Embryonic facial prominence (tissue), 1 donor: Measurements from ENCODE around the gene KSR2.

ENCODE experiments used
- DNase-seq: peaks from one replicate; pipeline ENCODE4 v3.0.0-alpha.2; 2016; ENCODE audit errors: extremely low spot score

Gene KSR2

DNA sequence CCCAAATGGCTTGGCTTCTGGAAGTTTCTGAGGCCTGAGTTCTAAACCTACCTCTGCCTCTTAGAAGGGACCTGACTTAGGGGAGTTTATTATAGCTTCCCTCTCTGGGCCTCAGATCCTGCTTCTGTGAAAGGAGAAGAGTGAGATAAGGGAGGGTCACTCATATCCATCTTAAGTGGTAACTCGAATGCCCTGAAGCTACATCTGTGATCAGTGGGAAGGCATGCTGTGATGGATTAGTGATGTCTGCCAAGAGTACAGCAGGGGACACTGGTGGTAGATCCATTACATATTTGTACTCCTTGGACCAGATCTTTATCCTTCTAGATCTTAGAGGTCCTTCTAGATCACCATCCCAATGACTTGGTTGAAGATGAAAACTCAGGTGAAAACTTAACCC, 509.6 kb downstream of the KSR2 start:
- no peak for DNase-seq

DNA sequence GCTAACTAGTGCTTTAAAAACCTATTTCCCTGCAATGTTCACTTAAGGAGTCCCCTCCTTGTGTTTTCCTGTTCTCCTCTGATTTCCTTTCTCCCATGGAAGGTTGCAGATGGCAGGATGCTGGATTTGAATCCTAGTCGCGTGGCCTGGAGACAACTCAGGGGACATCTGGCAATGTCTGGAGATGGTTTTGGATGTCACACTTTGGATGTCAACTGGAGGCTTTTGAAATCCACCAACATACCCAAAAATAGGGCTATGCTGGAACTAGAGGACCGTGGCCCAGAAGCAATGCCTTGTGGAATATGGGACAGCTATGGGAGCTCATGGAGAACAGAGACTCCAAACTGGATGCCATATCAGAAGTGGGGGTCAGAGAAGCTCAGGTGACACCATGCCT, 511.6 kb downstream of the KSR2 start:
- DNase-seq, result no peak

DNA sequence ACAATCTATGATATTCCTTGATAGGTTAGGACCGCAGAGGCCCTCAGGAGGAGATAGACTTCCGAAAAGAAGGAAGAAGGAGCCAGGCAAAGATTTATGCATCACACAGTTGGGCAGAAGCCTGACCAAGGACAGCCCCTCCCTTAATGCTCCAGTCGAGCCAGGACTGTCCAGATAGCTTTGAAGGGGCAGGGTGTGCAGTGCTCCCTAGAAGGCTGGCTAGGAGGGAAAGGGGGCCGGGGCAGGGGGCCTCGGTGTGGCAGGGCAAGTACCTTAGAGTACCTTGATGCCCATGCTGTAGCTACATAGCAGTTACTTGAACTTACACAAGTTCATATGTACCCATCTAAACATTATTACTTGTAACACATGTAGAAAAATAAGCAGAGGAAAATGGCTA, 512.7 kb downstream of the KSR2 start:
- DNase-seq, result no peak

DNA sequence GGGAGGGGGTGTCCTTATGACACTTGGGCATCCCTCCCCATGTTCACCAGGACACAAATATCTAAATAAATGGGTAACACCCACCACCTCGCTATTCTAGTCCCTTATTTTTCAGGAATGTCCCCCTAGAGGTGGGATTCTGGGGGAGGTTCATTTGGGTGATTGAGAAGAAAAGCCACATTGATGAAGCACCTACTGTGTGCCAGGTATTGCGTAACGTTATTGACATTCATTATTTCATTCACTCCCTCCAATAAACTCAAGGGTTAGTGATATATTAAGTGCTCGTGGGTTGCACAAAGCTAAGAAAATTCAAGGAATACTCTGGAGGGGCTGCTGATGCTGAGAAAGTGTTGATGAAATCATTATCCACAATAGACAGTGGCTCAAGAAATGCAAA, 514.8 kb downstream of the KSR2 start:
- no peak for DNase-seq

DNA sequence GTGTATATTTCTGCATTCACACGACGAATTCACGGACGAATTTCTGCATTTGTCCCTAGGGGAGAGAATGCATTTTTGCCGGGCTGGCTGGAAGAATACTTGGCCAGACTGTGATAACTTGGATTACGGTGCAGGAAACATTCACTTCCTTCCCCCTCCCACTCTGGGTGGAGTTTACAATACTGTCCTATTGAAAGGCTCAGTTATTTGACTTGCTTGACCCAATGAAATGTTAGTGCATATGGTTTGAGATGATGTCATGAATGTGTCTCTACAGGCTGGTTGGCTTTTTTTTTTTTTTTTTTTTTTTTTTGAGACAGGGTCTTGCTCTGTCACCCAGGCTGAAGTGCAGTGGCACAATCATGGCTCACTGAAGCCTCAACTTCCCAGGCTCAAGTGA, 516.7 kb downstream of the KSR2 start:
- DNase-seq, result no peak

DNA sequence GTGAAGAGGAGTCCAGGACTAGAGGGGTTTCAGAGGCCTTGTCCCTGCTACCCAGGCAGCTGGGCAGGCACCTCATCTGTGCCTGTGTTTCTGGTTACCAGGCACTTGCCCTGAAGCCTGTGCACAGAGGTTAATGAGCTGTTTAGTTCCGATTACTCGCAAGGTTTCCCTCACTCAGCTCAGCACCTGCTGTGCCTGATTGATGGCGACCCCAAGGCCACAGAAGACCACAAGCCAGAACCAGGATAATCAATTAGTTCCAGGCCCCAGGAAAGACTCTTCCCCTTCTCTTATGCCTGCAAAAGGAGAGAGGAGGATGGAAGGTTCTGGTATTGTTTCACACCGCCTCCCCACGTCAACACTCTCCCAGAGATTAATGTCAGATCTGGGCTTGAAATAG, 518.6 kb downstream of the KSR2 start:
- DNase-seq, result no peak

DNA sequence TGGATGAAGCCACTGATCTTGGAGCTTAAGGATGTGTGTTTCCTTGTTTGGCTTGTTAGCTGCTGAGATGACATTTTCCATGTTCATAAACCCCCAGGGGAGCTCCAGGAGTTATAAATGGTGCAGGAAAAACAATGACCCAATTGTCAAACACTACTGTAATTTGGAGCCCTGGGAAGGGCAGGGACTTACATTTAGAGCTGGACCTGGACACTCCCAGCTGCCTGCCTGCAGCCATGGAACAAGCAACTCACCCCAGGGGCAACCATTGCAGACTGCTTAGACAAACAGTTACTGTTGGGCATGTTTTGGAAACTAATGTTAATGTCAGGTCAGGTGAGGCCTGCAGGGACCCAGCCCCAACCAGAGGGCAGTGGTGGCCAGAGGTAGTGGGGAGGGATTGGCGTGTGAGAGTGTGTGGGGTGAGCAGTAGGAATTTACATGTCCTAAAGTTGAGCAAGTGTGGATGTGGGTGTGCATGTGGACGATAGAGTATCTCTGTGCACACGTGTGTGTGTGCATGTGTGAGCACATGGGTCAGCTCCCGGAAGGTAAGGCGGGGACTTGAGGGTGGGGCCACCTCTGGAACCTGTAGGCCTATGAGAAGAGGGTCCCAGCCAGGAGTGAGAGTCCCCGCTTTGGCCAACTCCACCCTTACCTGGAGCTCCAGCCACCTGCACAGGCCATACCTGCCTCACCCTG, 521.0 kb downstream of the KSR2 start:
- no peak for DNase-seq

DNA sequence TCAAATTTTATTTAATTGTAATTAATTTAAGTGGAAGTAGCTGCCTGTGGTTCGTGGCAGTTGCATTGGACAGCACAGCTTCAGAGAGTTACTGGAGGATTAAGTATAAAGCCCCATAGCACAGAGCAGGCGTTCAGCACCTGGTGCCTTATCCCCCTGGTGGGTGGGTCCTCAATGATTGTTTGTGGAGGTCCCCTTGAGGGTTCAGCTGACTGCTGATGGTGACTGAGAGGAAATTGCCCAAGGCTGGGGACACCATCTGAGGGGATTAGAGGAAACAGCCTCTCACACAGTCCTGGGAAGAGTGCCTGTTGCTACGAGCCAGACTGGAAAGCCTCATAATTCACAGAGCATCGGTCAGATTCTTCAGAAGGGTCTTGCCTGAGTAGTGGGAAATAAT, 524.0 kb downstream of the KSR2 start:
- no peak for DNase-seq

DNA sequence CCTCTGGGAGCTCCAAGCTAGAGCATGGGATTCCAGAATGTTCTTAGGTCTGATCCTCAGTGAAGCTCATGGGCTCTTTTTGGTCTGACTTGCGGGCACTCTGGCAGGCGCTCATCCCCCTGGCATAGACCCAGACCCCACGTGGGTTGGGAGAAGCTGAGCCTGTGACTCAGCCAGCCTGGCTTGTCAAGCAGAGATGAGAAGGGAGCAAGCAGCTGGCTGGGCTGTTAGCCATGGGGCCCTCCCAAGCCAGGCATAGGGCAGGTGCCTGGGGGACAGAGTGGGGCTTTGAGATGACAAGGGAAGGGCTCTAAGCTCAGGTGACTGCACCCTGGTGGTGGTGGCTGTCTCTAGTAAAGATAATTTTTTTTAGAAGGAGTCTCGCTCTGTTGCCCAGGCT, 527.0 kb downstream of the KSR2 start:
- no peak for DNase-seq

DNA sequence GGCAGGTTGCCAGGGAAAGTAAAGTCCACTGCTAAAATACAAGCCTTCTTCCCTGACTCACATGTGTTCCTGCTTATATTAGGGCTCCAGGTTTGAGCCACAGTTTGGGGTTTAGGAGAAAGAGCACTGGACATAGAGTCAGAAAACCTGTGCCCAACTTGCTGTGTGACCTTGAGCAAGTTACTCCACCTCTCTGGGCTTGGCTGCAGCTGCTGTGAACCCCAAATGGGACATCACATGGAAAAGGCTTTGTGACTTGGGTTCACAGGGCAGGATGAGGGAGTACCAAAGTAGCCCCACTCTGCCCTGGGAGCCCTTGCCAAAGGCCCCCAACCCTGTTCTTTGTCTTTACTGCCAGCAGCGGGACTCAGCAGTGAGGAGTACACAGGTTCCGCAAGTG, 528.4 kb downstream of the KSR2 start:
- DNase-seq, result no peak

DNA sequence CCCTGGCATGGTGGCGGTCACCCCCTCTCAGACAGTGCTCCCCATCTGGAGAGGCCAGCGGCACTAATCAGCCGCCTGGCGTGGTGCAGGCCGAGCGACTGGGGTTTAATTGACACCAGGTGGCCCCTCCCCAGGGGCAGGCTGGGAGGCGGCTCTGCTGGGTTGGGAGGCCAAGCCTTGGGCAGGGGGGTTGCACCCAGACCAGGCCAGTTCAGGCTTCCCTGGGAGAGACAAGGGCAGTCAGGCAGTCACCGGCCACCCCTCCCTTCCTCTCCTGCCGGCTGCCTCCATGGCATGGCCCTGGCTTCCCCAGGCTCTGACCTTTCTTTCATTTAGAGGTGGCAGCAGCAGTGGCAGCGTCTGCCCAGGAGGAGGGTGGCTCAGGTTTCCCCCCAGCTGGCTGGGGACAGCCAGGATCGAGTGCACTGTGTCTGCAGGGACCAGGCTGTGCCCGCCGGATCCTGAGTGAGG, 529.2 kb downstream of the KSR2 start:
- DNase-seq, result no peak

DNA sequence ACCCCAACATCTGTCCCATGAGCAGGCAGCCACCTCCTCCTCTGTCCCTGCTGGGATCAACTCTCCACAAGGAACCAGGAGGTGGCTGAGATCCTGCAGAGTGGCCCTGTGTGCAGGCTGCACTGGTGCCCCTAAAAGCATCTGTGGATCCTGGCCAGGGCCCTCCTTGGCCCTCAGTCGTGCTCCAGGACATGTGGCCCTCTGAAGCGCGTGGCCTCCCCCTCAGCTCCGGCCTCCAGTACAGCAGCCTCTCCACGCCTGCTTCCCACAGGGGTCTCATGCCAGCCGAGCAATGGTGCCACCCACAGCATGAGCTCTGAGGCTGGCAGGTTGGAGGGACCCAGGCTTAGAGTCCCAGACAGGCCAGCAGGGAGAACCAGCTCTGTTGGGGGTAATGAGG, 530.0 kb downstream of the KSR2 start:
- DNase-seq, result no peak

DNA sequence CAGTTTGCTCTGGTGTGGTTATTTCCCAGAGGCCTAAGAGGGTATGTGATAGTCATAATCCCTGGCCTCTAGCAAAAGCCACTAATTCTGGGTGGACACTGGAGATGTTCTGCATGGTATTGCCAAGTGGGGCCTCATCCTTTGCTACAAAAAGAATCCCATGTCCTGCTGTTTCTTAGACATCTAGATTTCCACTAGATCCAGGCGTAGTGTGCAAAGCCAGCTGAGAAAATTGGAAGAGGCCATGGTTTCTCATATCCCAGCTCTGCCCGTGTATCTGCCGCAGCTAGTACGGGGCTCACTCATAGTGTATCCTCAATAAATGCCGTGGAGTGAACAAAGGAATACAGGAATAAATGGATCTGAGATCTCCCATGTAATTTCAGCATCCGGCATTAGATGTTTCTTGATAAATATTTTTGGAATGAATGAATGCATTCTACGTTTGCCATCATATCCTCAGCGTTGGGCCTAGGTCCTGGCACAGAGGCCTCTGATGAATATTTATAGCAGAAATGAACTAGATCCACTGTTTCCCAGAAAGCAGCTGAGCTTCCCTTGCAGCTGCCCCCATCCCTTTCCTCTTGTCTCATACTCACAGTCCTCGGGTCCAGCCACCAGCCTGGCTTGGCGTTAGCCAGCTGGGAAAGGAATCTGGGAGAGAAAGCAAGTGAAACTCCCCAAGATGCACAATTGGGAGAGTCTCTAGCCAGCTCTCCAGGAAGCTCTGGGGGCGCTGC, 531.1 kb downstream of the KSR2 start:
- no peak for DNase-seq

DNA sequence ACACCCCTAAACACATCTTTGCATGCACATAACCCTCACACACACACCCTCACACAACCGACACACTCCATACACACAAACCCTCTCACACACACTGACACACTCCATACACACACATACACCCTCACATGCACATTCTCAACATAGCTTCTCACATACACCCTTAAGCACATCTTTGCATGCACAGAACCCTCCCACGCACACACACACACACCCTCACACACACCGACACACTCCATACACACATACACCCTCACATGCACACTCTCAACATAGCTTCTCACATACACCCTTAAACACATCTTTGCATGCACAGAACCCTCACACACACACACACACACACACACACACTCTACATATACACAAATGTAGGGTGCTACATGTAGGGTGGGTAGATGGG, 534.9 kb downstream of the KSR2 start:
- no peak for DNase-seq

DNA sequence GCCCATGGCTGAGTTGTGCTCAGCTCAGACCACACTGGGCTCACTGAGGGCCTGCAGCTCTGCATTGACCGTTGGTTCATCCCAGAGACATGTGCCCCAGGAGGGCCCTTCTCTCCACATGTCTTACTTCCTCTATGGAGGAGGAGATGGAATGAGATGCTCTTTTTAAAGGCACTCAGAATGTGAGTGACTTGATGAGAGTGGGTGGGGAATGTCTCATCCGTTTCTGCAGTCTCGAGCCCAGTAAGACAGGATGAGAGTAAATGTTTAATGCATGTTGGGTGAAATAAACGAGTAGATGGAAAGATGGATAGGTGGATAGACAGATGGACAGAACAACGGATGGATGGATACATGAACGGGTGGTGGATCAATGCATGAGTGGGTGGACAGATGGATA, 538.5 kb downstream of the KSR2 start:
- DNase-seq, result no peak

DNA sequence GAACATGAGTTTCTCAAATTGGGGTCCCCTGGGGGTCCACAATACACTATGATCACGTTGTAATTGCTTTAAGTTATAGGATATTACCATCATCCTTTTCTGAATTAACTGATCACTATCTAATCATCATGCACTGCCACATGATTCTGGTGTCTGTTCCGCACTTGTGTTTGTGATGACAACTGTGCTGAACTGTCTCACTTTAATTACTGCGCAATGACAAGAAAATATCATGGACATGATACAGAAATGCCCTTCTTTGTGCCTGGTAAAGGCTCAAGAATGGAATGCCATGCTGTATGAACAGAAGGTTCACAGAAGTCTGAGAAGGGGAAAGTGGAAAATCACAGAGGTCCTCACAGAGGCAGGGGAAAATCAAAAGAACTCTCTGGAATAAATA, 541.6 kb downstream of the KSR2 start:
- no peak for DNase-seq

DNA sequence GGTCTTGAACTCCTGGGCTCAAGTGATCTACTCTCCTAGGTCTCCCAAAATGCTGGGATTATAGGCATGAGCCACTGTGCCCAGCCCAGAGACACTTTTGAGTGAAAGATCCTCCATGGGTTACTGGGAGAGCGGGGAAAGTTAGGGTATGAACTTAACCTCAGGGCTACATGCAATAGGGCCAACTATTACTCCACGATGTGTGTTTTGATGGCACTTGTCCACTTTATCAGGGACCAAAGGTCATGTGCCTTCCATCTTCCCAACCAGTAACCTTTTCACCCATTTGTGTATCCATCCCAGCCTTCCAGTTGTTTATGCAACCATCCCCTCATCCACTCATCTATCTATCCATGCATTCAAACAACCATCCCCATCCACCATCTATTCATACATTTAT, 546.8 kb downstream of the KSR2 start:
- no peak for DNase-seq

DNA sequence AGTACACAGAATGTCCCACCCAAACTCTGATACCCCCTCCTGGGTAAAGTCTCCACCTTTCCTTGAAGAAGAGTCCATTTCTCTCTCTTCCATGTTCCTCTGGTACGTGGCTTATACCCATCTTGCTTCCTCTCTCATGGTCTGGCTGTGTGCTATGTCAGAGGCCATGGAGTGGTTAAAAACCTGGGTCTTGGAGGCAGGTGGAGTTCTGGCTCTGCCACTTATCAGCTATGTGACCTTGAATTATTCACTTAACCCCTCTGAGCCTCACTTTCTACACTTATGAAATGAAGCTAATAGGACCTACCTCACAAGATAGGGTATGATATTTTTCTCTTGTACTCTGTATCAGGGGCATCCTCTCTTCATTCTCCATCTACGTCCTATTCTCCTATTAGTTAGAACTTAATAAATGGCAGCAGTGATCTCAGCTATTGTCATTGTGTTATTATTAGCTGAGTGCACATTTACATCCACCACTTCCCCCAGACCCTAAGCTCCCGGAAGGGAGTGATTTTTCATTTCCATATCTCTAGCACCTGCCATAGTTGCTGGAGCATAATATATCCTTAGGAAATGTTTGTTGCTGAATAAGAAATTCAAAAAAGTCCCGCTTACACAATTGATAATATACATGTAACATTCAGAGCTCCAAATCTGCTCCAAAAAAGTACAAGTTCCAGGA, 547.6 kb downstream of the KSR2 start:
- no peak for DNase-seq

DNA sequence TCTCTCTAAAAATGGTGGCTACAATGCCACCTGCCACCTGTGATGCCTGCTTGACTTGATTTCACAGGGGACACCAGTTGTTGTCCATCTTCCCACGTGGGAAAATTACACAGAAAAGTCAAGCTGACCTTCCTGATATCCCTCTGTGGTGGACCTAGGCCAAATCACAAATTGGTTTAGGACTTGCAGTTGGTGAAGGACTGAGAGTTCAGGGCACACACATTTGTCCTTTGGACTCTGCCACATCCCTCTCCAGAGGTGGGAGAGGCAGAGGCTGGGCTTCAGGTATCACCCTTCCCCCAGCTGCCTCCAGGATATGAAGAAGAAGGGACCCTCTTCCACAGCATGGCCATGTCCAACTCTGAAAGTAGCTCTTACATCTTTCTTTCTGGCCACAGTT, 551.8 kb downstream of the KSR2 start:
- DNase-seq, result no peak

DNA sequence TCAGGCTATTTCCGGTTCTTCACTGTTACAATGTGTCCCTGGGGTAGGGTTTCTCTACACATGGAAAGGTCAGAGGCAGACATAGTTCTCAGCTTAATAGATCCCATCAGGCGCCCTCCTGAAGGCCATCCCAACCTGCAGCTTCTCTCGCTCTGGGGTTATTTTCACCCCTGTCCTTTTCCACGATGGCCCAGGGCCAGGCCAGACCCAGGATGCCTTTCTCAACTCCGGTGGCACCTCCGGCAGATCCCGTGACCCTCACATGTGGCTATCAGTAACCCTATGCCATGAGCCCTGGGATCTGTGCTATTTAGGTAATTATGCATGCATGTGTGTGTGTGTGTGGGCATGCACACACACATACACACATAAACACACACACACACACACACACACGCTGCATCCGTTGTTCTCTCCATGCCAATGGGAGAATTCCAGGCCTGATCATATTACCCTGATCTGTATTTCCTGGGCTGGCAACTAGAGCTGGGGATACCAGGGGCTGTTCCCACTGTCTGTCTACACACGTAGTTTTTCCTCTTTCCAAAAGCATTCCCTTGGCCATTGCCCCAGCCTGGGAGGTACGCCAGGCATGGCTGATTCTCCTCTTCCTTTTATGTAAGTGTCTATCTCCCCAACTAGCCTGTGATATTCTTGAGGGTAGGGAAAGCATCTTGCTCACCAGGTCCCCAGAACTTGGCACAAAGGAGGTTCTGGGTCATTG, 556.2 kb downstream of the KSR2 start:
- DNase-seq, result no peak

DNA sequence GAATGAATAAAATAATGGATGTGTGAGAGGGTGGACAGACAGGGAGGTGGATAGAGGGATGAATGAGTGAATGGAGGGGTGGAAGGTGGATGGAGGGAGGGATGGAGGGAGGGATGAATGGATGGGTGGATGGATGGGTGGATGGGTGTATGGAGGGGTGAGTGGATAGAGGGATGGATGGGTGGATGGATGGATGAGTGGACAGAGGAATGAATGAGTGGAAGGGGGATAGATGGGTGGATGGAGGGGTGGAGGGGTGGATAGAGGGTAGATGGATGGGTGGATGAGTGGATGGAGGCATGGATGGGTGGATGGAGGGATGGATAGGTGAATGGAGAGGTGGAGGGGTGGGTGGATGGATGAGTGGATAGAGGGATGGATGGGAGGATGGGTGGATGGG, 559.5 kb downstream of the KSR2 start:
- no peak for DNase-seq

DNA sequence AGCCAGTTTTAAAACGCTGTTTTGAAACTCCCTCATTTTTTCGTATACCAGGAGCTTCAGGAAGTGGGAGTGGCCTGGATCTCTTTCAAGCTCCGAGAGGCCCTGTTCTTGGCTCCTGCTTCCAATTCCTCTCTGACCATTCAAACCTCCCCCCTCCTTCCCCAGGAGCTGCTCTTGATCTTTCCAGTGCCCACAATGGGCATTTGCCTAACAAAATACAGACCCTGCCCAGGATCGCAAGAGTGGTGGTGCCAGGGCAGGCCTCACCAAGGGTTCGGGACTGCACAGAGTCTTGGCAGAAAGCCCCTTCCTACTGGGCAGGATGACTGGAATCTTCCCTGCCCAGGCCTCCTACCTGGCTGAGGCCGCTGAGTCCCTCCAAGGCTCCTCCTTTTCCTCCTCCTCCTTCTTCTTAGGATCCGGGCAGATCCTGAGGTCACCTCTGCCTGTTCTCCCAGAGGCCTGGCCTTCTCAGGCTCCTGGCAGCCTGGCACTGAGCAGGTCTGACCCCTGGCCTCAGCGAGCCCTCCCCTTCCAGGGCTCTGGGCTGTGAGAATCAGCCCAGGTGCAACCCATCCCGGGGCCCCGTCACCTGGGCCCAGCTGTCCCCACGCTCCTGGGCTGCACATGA, 560.5 kb downstream of the KSR2 start:
- peak; percentile 49 for DNase-seq
